Fibroblast of skin of back (primary cell): ENCODE results near the gene MZT2B. TPM values are rescaled to one million over a fixed set of nuclear protein-coding genes. Genes with fewer than 3 reads are reported as not detected.
A peak's percentile ranks its signal among the peaks of the same experiment; 100 is the strongest.
"Not testable (repeated sequence)": the region's sequence is repeated elsewhere in the genome, so short reads cannot be mapped to it uniquely, and the experiment has no call there.

ENCODE experiments used
- DNase-seq: peaks from one replicate; pipeline ENCODE4 v3.0.0-alpha.2; 2013
- polyA plus RNA-seq, 2 experiments: library from polyadenylated mRNA; unstranded; fragments of 120-200 nt; gene quantifications; one replicate each; pipeline ENCODE4 v1.2.1, GENCODE V29; 2013; ENCODE audit not compliant: insufficient read length in 2 of 2

The MZT2B gene, protein sequence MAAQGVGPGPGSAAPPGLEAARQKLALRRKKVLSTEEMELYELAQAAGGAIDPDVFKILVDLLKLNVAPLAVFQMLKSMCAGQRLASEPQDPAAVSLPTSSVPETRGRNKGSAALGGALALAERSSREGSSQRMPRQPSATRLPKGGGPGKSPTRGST
- polyA plus RNA-seq (2013, experiment 1 of 2; ENCODE audit: insufficient read length) = 254 TPM
- polyA plus RNA-seq (2013, experiment 2 of 2; ENCODE audit: insufficient read length) = 147 TPM

DNA sequence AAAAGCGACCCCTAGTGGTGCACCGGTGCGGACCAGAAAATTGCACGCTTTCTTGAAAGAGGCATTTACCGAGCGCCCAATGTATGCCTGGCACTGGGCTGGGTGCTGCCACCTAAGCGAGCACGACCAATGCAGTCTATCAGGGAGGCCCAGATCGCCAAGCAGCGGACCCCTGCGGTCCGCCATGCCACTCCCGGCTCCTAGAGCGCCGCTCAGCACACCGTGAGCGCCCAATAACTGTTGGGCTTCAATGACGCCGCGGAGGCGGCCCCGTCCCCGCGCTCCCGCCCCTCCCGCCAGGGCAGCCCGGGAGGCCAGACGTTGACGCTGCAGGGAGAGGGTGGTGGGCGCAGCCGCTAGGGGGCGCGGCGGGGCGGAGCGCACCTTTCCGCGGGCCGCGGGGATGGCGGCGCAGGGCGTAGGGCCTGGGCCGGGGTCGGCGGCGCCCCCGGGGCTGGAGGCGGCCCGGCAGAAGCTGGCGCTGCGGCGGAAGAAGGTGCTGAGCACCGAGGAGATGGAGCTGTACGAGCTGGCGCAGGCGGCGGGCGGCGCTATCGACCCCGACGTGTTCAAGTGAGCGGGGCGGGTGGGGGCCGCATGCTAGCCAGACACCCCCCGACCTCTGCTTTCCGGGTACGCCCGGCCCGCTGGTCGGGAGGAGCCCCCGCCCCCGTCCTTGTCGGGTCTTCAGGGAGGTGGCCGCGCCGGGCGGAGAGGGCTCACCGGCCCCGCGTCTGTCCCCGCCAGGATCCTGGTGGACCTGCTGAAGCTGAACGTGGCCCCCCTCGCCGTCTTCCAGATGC lies at the start of gene MZT2B:
Gene MZT2B (plus strand): TSS at position 383 of the 803 bp plus-strand sequence. CDS start 21 bp downstream, at position 404.
- peak; percentile 85 for DNase-seq

DNA sequence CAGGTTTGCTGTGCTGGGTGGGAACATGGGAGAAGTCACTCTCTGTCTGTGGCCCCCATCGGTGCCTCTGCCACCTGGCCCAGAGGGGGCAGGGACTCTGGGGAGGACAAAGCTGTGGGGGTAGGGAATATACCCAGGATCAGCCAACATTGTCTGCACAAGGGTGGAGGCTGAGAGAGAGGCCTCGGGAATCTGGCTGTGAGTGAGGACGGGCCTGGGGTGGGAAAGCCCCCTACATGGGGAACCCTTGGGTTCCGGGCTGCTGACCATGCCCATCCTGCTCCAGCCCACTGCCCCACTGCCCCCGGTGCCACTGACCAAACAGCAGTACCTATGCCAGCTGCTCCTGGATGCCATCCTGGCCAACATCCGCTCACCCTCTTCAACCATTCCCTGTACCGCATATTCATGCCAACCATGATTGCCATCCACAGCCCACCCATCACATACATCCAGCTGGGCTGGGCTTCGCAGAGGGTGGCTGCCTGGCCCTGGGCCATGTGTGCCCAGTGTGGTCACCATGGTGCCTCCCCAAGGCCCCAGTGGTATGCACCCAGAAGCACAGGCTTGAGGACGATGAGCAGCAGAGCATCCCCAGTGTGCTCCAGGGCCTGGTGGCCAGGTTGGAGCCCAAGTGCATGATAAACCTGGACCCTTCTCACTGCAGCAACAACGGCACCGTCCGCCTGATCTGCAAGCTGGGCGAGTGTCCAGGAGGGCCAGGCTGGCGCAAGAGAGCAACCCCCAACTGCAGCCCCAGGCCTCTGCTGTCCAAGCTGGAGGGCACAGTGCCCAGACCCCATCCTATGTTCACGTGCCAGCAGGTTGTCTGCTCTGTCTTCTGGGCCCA lies 46.1 kb upstream of the MZT2B start:
- no peak for DNase-seq

DNA sequence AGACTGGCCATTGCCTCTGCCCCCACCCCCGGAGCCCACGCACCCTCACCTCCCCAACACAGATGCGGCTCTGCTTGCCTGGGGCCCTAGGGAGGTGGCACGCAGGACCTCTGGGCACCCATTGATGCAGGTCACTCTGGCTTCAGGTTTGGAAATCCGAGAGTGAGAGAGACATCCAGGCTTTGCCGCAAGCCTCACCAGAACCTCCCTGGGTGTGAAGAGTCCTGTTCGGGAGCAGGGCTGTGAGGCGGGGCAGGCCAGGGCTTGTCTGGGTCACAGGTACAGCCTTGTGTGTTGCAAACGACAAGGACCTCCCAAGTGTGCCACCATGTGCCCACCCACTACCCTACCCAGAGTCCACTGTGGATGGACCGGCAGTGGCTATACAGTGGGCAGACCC lies 45.5 kb upstream of the MZT2B start:
- DNase-seq = not testable (repeated sequence)

DNA sequence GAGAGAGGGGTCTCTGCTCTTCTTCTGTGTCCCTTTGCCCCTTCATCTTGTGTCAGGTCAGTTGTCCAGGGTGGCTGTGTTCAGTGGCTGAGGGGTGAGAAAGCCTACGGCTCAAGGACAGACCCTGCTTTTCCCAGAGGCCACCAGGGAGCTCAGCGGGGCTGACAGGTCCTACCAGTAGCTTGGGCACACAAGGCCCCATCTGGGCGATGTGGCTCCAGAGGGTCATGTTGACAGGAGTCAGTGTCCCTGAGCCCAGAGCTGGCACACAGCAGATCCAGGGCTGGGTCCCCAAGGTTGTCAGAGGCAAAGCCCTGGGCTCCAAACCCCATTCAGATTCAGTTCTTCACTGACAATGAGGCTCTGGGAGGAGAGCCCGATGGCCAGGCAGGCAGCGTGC lies 44.9 kb upstream of the MZT2B start:
- not testable (repeated sequence) for DNase-seq

DNA sequence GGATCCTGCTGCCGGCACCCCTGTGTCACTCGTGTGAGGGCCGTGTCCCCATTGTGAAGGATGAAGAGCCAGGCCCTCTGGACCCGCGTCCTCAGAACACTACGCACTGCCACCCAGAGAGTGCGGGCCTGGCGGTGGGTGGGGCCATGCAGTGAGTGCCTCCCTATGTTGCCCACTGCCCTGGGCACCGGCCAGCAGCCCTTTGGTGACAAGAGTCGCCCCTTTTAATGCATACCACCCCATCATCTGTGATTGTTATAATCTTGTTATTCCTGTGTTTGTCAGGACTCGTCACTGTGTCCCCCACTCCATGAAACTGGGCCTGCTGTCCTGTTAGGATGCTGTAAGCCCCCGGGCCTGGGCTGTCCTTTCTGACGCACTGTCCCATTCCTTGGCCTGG lies 43.7 kb upstream of the MZT2B start:
- DNase-seq = not testable (repeated sequence)

DNA sequence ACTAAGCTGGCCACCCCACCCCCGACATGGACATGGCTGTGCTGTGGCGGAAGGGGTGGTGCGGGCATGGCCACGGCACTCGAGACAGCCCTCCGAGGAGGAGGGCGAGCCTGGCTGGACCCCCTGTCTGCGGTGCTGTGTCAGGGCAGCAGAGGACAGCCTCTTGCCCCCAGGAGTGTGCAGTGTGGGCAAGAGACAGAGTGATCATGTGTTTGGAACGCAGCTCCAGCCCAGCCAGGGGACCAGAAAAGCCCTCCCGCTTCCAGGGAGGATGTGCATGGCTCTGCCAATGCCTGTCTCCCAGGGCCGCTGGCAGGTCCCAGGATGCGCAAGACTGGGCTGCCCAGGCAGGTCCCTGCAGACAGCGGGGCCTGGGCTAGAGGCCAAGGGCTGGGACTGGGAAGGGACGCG lies 43.2 kb upstream of the MZT2B start:
- DNase-seq = not testable (repeated sequence)

DNA sequence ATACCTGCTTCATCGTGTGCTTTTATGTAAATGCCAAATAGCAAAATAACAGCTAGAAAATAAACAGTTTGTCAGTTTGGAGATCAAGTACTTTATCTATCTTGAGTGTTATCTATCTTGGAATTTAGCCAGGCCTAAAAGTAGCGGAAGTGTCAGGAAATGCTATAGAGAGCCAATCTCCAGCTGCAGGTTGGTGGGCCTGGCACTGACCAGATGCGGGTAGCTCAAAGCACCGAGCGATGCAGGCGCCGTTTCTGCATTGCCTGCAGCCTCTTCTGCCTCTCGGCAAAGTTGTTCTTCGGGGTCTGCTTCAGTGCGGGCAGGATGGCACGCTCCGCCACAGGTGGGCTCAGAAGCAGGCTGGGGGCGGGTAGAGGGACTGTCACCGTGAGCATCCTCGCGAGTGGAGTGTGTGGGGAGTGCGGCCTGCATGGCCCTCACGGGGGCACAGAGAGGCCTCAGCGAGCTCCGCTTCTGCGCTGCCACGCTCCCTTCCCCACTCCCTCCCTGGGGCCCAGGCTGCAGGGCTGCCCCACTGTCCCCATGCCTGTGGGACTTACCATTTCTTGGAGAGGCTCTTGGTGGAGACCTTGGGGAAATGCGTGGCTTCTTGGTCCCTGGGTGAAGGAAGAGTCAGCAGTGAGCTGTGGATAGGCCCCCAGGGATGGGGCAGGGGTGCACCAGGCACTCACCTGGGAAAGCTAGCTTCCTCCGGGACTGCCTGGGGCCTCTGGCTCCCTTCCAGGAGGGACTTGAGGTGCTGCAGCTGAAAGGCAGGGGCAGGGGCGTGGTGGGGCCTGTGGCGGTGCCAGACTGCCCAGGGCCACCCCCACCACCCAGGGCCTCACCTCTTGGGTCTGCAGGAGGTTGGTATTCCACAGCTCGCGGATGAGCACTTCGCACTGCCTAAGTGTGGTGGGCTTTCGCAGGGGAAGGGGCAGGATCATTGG lies 42.5 kb upstream of the MZT2B start:
- not testable (repeated sequence) for DNase-seq

DNA sequence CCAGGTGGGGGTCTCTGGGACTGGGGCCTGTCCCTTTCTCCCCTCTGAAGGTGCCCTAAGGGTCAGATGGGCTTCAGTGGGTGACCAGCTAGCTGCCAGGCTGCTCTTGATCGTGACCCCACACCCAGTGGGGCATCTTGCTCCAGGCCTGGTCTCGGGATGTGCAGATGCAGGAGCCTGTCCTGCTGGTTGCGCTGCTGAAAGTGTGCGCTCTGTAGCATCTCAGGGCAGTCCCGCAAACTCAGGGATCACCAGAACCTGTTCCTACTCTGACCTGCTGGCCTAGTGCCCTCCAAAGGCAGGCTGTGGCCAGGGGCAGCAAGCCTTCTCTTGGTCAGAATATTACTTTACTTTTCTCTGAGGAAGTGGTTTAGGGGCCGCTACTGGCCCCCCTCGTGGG lies 41.5 kb upstream of the MZT2B start:
- DNase-seq = not testable (repeated sequence)

DNA sequence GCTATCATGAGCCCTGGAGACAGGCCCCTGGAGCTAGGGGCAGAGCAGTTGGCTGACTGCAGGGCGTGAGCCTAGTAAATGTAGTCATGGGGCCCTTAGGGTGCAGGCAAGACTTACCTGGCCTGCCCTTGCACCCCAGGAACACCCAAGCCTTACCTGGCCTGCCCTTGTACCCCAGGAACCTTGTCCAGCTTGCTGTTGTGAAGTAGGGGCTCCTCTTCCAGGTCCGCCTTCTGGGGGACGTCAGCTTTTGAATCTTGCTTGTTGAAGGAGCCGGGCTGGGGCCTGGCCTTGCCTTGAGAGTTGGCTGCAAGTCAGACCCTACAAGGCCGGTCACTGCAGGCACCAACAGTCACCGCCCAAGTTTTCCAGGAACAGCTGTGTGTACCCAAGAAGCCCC lies 41.1 kb upstream of the MZT2B start:
- not testable (repeated sequence) for DNase-seq

DNA sequence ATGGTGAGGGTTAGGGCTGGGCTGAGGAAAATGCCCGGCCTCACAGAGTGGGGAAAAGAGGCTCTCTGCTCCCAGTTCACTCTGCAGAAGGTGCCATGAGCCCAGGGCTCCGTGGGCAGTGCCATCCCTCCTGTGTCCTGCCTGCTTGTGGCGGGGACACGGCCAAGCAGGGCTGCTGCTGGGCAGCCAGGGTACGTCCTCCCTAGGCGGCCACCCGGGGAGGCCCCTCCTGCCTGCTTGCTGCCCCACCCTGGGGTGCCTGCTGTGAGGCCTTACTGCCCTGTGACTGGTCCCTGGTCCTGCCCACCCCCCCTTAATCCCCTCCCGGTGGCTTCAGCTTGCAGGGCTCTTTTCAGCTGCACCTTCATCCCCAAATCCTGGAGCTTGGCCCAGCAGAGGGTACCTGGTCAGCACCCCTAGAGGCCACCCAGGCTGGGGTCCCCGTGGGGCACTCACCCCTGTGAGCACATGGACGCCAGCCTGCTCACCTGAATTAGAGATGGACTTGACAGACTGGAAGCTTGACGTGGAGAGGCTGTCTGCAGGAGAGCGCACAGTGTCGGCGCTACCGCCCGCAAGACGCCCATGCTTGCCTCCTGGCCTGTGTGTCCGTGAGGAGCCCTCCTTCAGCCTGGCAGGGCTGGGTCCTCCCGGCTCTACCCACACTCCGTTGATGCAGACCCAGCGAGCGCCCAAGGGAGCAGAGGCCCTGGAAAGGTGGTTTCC lies 40.3 kb upstream of the MZT2B start:
- not testable (repeated sequence) for DNase-seq

DNA sequence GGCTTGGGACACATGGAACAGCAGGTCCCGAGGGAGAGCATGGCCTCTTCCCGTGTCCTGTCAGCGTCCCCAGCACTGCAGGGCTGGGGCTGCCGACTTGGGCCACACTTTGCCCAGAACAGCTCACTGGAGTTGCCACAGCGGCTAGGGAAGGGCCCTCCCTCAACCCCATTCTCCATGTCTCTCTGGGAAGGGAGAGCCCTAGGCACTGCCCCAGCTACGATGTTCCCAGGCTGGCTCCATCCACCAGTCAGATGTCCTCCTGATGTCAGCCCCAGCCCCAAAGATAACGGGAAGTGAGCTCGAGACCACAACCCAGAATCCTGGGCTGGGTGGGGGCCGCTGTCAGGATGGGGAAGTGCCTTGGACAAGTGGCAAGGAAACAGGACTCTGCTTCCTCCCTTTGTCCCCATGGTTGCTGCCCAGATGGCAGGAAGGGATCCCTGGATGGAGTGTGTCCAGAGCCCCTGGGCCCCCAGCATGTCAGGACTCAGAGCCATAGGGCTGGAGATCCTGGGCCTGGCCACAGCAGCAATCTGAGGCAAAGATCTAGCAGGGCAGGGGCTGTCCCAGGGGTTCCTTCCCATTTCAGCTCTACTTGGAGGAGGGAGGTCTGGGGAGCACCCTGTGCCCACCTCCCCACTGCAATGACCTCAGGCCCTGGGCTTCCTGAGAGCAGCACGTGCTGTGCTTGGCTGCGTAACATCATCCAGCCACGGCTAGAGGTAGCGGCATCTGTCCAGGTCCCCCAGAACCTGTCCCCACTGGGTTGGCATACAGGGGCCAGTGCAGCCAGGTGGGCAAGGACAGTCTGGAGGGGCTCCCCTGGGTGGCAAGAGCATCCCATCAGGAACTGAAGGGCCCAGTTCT lies 39.4 kb upstream of the MZT2B start:
- DNase-seq = not testable (repeated sequence)

DNA sequence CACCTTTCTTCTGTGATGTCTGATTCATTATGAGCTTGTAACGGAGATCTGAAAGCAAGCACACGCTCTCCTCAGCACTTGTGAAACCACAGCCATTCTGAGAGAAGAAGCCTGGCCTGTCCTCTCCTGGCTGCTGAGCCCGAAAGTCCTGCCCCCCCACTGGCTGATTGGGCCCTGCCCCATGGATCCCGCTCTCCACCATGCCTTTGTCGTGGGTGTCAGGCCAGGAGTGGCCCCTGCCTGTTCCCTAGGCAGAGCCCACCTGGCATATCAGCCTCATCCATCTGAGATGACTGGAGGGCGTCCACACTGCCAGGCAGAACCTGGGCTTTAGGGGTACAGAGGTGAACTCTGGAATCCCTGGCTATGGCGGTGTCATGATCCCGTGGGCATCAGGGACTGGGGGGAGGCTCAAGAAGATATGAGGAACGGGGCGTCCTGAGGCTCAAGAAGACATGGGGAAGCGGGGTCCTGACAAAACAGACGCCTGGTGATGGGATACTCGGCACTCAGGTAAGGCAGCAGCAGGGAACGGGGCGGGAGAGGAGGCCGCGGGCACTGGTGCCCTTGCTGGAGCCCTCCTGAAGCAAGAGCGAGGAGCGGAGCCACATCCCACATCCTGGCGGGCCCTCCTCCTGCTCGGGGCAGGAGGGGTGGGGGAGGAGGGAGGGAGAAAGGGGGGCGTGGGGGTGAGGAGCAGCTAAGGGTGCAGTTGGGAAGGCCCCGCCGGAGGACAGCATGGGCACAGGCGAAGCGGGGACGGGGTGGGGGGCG lies 38.6 kb upstream of the MZT2B start:
- DNase-seq = not testable (repeated sequence)

DNA sequence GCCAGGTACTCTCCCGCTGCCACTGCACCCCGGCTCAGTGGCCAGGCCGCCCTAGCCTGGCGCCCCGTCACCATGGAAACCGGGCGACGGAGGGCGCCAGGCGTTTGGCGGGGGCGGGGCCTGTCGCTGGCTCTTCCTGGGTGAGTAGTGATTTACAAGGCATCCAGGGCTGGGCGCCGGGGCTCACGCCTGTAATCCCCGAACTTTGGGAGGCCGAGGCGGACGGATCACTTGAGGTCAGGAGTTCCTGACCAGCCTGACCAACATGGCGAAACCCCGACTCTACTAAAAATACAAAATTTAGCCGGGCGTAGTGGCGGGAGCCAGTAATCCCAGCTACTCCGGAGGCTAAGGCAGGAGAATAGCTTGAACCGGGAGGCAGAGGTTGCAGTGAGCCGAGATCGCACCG lies 37.1 kb upstream of the MZT2B start, which contains the start of gene CCDC74B:
Gene CCDC74B (minus strand): TSS at position 107 of the 409 bp plus-strand sequence. CDS start 116 bp downstream, outside the sequence.
- DNase-seq = peak; percentile 51

DNA sequence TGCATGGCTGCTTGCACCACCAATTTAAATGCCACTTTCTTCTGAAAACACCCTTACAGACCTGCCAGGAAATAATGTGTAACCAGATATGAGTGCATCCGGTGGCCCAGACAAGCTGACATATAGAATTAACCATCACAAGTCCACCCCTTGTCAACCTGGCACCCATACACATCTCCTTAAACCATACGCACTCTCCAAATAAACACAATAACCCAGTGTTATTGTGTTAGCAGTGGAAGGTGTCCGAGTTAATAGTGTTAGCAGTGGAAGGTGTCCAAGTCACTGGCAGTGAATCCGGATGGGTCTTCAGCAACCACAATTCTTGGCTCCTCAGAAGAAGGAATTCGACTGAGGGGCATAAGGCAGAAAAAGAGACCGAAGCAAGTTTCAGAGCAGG lies 33.5 kb upstream of the MZT2B start:
- DNase-seq = not testable (repeated sequence)

DNA sequence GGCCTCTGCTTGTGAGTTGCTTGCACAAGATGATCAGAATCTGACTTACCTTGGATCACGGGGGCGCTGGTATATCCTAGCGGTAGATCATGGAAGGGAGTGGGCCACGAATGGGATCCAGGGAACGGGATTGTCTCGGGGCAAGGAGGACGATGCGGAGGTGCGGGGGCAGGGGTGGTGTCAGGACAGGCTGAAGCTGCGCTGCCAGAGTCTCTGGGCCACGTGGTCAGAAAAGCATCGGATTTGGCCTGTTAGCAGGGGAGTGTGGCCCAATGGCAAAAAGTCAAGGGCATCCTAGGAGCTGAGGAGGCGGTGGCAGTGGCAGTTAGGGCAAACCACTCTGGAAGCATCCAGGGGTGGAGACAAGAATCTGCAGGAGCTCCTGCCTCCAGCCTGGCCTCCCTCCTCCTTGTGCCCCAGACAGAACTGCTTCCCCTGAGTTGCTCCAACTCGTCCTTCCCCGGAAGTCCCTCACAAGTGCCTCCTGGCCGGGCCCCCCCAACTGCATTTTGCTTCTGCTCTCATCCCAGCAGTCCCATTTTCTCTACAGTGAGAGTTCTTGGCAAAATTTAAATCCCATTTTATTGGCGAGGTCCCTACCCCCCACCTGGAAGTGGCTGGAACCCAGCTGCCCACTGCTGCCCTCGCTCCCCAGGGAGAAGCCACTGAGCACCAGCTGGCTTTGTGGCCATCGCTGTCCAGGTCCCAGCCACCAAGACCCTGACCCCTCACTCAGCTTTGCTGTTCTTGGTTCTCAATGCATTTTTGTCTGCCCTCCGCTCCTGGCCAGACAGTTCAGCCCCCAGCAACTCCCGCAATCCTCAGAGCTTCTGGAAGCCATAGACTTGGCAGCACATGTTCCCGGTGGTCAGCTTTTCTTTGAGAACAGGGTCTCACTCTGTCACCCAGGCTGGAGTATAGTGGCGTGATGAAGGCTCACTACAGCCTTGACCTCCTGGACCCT lies 31.6 kb upstream of the MZT2B start:
- no peak for DNase-seq

DNA sequence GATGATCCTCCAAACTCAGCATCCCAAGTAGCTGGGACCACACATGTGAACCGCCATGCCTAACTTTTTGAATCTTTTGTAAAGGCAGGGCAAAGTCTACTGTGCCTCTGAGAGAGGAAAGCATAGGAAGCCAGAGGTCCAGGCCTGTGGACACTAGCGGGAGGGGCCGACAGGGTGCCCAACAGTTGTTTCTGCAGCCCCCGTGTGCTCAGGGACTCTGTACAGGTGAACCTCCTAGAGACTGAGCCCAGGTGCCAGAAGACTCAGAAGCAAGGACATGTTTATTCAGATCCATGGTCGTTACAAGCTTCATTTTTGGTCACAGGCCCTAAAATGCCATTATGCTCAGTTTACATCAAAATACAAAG lies 30.9 kb upstream of the MZT2B start:
- DNase-seq = not testable (repeated sequence)

DNA sequence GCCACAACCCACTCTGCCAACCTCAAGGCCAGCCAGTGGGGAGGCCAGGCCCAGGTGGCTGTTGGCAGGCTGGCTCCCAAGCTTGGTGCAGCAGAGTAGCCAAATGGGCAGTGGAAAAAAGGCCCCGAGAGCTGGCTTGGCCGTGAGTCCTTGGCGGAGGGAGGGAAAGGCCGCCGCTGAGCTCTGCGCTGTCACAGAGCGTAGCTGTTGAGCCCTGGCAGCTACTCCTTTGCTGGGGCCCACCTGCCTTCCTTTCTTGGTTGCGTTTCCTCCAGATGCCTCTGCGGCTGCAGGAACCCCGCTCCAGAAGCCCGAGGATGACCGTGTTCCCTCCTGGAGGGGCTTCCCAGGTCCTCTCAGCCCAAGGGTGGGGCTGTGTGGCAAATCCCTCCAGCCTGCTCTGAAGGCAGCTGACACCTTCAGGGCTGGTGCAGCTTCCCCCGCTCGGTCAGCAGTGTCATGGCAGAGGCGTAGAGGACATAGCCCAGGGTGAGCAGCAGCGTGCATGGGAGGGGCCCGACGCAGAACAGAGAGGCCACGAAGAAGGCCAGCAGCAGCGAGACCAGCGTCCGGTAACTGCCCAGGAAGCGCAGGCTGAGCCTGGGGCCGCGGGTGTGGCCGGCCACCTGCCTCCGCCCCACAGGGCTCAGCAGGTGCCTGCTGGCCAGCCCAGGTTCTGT lies 29.8 kb upstream of the MZT2B start:
- not testable (repeated sequence) for DNase-seq
